NB4 (cell line): Measurements from ENCODE around the gene TM4SF18.
A peak's percentile ranks its signal among the peaks of the same experiment; 100 is the strongest.

ENCODE experiments used
- DNase-seq: peaks from one replicate; pipeline ENCODE4 v3.0.0; 2010; ENCODE audit warnings: low read depth
- H3K4me3 ChIP-seq: one replicate; pipeline ENCODE4 v1.5.1; 2011; ENCODE audit warnings: mild to moderate bottlenecking, low read depth, low read length, moderate library complexity
- MYC ChIP-seq: IDR thresholded peaks from 2 replicates; pipeline ENCODE4 v1.6.1; 2011; ENCODE audit warnings: low read depth, low read length
- POLR2A ChIP-seq: IDR thresholded peaks from 2 replicates; pipeline ENCODE4 v1.6.1; 2011; ENCODE audit warnings: mild to moderate bottlenecking; ENCODE audit not compliant: insufficient read length; ENCODE audit errors: extremely low read depth
- TF ChIP-seq, protein P1 (sequence below): IDR thresholded peaks from one replicate; pipeline ENCODE4 v1.5.1; 2012; ENCODE audit warnings: low read depth, low read length
- TF ChIP-seq, protein P2 (sequence below): IDR thresholded peaks from 2 replicates; pipeline ENCODE4 v1.6.1; 2011; ENCODE audit warnings: low read depth, low read length

TM4SF18 gene

DNA sequence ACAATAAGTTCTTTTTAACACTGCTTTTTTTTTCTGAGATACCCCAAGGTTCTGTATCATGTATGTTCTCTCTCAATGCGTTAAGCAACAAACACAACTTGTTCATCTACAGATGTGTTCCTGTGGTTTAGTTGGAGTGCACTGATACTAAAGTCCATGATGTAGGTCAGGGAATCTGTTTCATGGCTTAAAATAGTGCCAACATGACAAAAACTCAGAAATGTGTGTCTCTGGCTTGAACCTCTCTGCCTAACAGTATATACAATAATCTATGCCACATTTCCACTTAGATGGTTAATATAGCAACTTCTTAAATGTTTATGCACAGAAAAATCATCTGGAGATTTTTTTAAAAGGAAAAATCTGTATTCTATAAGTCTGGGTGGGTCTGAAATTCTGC lies 51.1 kb downstream of the TM4SF18 start:
- TF ChIP-seq MYC (no peak), POLR2A (no peak)
- TF ChIP-seq, protein P1, sequence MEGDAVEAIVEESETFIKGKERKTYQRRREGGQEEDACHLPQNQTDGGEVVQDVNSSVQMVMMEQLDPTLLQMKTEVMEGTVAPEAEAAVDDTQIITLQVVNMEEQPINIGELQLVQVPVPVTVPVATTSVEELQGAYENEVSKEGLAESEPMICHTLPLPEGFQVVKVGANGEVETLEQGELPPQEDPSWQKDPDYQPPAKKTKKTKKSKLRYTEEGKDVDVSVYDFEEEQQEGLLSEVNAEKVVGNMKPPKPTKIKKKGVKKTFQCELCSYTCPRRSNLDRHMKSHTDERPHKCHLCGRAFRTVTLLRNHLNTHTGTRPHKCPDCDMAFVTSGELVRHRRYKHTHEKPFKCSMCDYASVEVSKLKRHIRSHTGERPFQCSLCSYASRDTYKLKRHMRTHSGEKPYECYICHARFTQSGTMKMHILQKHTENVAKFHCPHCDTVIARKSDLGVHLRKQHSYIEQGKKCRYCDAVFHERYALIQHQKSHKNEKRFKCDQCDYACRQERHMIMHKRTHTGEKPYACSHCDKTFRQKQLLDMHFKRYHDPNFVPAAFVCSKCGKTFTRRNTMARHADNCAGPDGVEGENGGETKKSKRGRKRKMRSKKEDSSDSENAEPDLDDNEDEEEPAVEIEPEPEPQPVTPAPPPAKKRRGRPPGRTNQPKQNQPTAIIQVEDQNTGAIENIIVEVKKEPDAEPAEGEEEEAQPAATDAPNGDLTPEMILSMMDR = no peak
- no peak overlapping the region for H3K4me3 ChIP-seq
- DNase-seq = no peak

DNA sequence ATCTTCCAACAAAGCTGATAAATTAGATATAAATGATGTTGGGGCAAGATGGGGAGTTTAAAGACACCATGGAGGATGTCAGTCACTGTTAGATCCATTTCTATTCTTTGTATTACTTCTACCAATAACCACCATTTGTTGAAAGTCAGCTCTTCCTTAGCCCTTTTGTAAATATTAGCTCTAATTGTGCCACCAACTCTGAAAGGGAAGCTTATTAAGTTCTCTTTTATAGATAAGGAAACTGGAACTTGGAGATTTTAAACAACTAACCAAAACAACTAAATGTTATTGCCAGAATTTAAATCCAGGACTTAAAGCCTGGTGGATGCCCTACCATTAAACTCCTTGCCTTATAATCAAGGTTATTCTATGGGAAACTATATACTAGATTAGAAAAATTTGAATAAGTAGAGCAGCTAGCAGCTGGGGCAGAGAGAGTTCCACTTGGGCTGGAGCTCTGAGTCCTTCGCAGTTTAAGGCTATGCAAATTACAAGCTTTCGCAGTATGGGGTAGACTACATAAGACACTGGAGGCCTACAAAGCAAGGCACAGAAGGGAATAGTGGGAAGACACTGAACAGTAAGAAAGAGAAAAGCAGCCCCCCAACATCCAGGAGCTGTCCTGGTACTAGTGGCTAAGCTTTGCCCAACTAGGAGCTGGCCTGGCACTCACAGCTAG lies 52.6 kb downstream of the TM4SF18 start:
- TF ChIP-seq, protein P2, sequence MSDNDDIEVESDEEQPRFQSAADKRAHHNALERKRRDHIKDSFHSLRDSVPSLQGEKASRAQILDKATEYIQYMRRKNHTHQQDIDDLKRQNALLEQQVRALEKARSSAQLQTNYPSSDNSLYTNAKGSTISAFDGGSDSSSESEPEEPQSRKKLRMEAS = no peak
- TF ChIP-seq MYC (no peak), POLR2A (no peak)
- TF ChIP-seq, protein P1 = no peak
- H3K4me3 ChIP-seq = no peak overlapping the region
- DNase-seq = no peak

DNA sequence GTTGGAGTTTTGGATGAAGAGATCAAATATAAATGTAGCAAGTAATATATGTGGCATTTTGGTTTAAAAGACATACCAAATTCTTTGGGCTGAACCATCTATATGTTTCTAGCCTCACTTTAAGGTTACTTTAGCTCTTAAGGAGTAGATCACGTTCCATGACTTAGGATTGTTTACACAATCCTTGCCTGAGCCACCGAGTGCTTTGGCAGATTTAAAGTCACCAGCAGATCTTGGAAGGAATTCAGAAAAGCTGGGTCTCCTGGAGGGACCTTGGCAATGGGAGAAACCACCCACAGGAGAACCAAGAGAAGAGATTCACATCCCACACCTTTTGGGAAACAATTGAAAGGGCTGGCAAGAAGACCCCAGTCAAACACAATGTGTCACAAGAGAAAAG lies 54.5 kb downstream of the TM4SF18 start:
- no peak for DNase-seq
- TF ChIP-seq, protein P1 = no peak
- TF ChIP-seq MYC (no peak), POLR2A (no peak)
- TF ChIP-seq, protein P2 = no peak
- no peak overlapping the region for H3K4me3 ChIP-seq

DNA sequence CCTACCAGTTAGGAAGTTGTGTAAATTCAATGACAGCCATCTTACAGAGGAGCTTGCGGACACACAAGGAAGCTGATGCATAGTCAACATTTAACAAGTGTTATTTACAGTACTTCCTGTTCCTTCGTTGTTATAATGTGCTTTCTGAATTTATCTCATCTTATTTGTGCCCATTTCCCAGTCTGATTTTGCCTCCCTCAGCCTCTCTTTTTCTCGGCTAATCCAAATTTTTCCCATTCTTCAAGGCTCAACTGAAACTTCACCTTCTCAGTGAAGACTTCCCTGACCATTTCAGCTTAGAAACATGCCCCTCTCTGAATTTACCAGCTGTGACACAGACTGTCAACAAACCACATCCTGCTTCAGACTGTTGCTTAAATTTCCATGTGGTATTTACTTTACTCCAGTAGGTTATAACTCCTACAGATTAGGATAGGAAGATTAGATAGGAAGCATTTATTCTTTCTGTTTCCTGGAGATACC lies 56.1 kb downstream of the TM4SF18 start:
- peak overlapping the region; percentile 53 for H3K4me3 ChIP-seq
- peak; percentile 80 for DNase-seq
- no peak for TF ChIP-seq POLR2A
- TF ChIP-seq, protein P2 = peak; percentile 71
- peak; percentile 70; the same call in 1 of the 2 replicates for TF ChIP-seq MYC
- TF ChIP-seq, protein P1 = no peak

DNA sequence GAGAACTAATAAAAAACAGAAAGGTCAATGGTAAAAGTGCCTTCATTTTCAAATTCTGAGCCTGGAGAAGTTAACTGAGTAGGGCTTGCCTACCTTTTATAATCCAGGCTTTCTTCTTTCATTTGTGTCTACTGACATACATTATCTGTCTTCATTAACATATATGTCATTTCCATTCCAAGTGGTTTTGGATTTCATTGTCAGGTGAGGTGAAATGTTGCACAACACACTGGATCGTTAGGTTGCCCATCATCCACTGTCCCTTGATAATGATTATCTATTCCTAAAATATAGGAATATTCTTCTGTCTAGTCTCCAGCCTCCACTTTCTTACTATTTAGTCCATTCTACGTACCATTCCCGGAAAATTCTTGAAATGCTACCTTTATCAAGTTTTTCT lies 56.8 kb downstream of the TM4SF18 start:
- no peak for TF ChIP-seq MYC
- TF ChIP-seq, protein P1 = no peak
- TF ChIP-seq, protein P2 = no peak
- TF ChIP-seq POLR2A = no peak
- DNase-seq = no peak
- H3K4me3 ChIP-seq = no peak overlapping the region

DNA sequence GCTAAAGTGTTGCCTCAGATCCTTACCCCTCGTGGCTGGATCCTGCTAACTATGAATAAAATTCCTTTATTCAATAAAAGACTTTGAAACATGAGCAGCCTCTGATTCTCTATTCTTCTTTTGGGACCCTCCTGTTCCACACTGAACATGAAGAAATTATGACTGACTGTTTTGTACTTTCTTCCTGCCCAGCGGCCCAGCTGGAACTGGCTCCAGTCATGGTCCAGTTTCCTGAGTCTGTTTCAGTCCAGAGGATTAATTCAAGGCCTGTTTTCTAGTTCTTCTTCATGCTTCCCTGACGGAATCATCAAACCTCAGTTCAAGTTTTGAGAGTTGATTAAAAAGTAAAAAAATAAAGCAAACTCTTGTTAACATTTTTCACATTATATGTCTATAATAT lies 59.2 kb downstream of the TM4SF18 start:
- no peak overlapping the region for H3K4me3 ChIP-seq
- no peak for DNase-seq
- TF ChIP-seq MYC (no peak), POLR2A (no peak)
- TF ChIP-seq, protein P2 = no peak
- TF ChIP-seq, protein P1 = no peak
